Parathyroid adenoma (tissue), 2 donors: ENCODE data around the gene GDE1.

ENCODE experiments used
- H2AFZ ChIP-seq: fragments of 300-600 bp; sonication (generic); one replicate; pipeline ENCODE4 v1.7.0; 2017; ENCODE audit warnings: antibody characterized with exemption, mild to moderate bottlenecking
- H3K27ac ChIP-seq: fragments of 300-600 bp; sonication (generic); one replicate; pipeline ENCODE4 v1.7.0; 2017
- H3K27me3 ChIP-seq: fragments of 300-600 bp; sonication (generic); one replicate; pipeline ENCODE4 v1.7.0; 2017; ENCODE audit warnings: low read length; ENCODE audit not compliant: control insufficient read depth, insufficient read depth
- H3K36me3 ChIP-seq: fragments of 300-600 bp; sonication (generic); one replicate; pipeline ENCODE4 v1.7.0; 2017; ENCODE audit warnings: low read length; ENCODE audit not compliant: control insufficient read depth, insufficient read depth
- H3K4me1 ChIP-seq: fragments of 300-600 bp; sonication (generic); one replicate; pipeline ENCODE4 v1.7.0; 2017; ENCODE audit warnings: control low read depth
- H3K4me2 ChIP-seq: fragments of 300-600 bp; sonication (generic); one replicate; pipeline ENCODE4 v1.7.0; 2017; ENCODE audit warnings: low read length
- H3K4me3 ChIP-seq: fragments of 300-600 bp; sonication (generic); one replicate; pipeline ENCODE4 v1.7.0; 2017; ENCODE audit warnings: low read depth, low read length
- H3K79me2 ChIP-seq: fragments of 300-600 bp; sonication (generic); one replicate; pipeline ENCODE4 v1.7.0; 2017; ENCODE audit warnings: control low read depth
- H3K9ac ChIP-seq: fragments of 300-600 bp; sonication (generic); one replicate; pipeline ENCODE4 v1.7.0; 2017; ENCODE audit warnings: mild to moderate bottlenecking
- H3K9me3 ChIP-seq: fragments of 300-600 bp; sonication (generic); one replicate; pipeline ENCODE4 v1.7.0; 2017; ENCODE audit warnings: low read length; ENCODE audit not compliant: control insufficient read depth
- TF ChIP-seq, protein P1 (sequence below): fragments of 300-600 bp; sonication (generic); IDR thresholded peaks from one replicate; pipeline ENCODE4 v1.7.0; 2017; ENCODE audit warnings: antibody characterized with exemption, mild to moderate bottlenecking
- donor health status: primary hyperparathyroidism.

Gene GDE1

DNA sequence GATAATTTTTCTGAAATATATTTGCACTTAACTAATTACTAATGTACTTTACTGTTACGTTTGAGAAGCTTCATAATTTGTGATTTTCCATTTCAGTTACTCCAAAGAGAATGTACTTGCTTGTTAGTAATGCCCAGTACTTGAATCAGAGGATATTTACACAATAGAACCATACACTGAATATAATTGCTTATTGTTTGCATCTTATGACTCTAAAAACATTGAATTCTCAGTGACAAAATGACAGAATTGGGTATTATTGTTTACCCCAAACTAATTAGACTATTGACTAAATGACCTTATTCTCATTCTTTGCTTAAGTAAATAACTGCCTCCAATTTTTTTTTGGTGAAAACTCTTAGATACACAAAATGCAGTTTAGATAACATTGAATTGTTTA is 10.7 kb upstream of the GDE1 start:
- H3K27me3 ChIP-seq: no peaks in the 10 kb centered on the region
- no peak overlapping the region for H2AFZ ChIP-seq
- no peak overlapping the region for H3K27ac ChIP-seq
- no peak overlapping the region for H3K4me3 ChIP-seq
- H3K36me3 ChIP-seq: no peaks in the 10 kb centered on the region
- no peaks in the 10 kb centered on the region for H3K79me2 ChIP-seq
- H3K9ac ChIP-seq: no peak overlapping the region
- no peaks in the 10 kb centered on the region for H3K4me1 ChIP-seq
- H3K4me2 ChIP-seq: no peak overlapping the region
- TF ChIP-seq, protein P1, sequence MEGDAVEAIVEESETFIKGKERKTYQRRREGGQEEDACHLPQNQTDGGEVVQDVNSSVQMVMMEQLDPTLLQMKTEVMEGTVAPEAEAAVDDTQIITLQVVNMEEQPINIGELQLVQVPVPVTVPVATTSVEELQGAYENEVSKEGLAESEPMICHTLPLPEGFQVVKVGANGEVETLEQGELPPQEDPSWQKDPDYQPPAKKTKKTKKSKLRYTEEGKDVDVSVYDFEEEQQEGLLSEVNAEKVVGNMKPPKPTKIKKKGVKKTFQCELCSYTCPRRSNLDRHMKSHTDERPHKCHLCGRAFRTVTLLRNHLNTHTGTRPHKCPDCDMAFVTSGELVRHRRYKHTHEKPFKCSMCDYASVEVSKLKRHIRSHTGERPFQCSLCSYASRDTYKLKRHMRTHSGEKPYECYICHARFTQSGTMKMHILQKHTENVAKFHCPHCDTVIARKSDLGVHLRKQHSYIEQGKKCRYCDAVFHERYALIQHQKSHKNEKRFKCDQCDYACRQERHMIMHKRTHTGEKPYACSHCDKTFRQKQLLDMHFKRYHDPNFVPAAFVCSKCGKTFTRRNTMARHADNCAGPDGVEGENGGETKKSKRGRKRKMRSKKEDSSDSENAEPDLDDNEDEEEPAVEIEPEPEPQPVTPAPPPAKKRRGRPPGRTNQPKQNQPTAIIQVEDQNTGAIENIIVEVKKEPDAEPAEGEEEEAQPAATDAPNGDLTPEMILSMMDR: no peak
- H3K9me3 ChIP-seq: no peaks in the 10 kb centered on the region

GRCh38 chr16:19528666-19529065 is 6.8 kb upstream of the GDE1 start:
- no peak overlapping the region for H3K27ac ChIP-seq
- no peaks in the 10 kb centered on the region for H3K9me3 ChIP-seq
- TF ChIP-seq, protein P1: no peak
- H3K27me3 ChIP-seq: no peaks in the 10 kb centered on the region
- no peak overlapping the region for H2AFZ ChIP-seq
- H3K36me3 ChIP-seq: no peaks in the 10 kb centered on the region
- H3K4me1 ChIP-seq: no peaks in the 10 kb centered on the region
- no peak overlapping the region for H3K9ac ChIP-seq
- no peak overlapping the region for H3K4me3 ChIP-seq
- H3K4me2 ChIP-seq: no peak overlapping the region
- H3K79me2 ChIP-seq: no peaks in the 10 kb centered on the region

DNA sequence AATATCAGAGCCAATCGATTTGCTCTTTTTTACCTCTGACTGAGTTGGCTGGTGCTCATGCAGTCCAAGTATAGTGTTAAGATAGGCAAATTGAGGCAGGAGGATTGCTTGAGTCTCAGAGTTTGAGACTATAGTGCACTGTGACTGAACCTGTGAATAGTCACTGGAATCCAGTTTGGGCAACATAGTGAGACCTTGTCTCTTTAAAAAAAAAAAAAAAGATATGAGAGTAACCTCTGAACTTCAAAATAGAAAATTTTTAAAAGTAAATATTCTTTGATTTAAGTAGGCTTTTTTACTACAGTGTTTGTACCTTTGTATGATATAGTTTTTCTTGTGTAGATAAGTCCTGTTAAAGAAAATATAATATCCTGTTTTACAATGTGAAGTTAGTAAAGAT is 5.3 kb upstream of the GDE1 start:
- Histone ChIP-seq H3K27me3 (no peaks in the 10 kb centered on the region), H3K4me1 (peaks cover 9% of the 10 kb centered on the region), H3K27ac (no peak overlapping the region), H3K36me3 (no peaks in the 10 kb centered on the region), H3K79me2 (no peaks in the 10 kb centered on the region), H3K9me3 (no peaks in the 10 kb centered on the region), H3K9ac (no peak overlapping the region), H3K4me2 (no peak overlapping the region), H2AFZ (no peak overlapping the region), H3K4me3 (no peak overlapping the region)
- TF ChIP-seq, protein P1: no peak

DNA sequence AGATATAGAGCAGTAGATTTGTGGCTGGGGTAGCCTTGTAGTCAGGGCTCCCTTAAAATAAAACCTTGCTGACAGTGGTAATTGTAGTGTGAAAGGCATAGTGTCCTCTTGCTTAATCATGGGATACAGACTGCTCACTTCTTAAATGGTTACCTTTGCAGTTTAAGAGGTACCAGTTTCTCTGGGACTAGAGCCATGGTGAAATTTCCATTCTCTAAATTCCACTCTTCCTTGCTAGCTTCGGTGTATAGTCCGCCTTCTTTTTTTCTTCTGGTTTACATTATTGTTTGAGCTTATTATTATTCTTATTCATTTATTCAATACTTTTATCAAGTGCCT is 3.5 kb upstream of the GDE1 start:
- no peaks in the 10 kb centered on the region for H3K79me2 ChIP-seq
- peaks cover 10% of the 10 kb centered on the region for H3K4me1 ChIP-seq
- H3K36me3 ChIP-seq: no peaks in the 10 kb centered on the region
- TF ChIP-seq, protein P1: no peak
- no peak overlapping the region for H2AFZ ChIP-seq
- H3K27me3 ChIP-seq: no peaks in the 10 kb centered on the region
- peak overlapping the region; percentile 71 for H3K4me3 ChIP-seq
- no peak overlapping the region for H3K9ac ChIP-seq
- H3K4me2 ChIP-seq: peak overlapping the region; percentile 74
- H3K9me3 ChIP-seq: no peaks in the 10 kb centered on the region
- no peak overlapping the region for H3K27ac ChIP-seq

DNA sequence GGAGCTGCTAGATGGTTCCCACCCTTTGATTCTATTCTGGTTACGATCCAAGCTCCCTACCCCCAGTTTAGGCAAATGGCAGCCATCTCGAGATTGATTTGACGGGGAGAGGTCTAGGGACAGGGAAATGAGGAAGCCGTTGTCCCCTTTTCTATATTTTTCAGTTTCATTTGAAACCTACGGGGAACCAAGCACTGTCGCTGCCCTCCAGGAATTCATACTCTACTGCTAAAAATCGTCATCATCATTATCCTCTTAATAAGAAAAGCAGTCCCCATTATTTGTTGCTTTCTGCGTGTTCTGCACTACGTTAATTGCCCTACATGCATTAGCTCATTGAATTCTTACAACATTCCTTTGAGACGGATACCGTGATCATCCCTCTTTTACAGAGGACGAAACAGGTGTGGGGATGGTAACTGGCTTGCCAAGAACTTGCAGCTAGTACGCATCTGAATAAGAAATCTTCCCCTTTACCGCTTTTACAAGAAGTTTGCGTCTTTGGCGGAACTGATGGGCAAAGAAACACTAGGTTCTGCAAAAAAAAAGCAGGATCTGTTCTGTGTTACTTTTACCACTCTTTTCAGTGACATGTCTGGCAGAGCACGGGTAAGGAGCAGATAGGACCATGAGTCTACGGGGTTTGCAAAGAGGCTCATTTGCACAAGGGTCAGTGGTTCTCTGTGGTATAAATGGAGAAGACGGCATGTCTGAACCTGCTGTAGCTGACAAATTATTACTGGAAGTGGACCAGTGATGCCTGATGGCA is 2.9 kb upstream of the GDE1 start:
- peak overlapping the region; percentile 71 for H3K4me3 ChIP-seq
- peak overlapping the region; percentile 37 for H3K27ac ChIP-seq
- H3K9me3 ChIP-seq: no peaks in the 10 kb centered on the region
- peak overlapping the region; percentile 87 for H2AFZ ChIP-seq
- TF ChIP-seq, protein P1: no peak
- H3K4me1 ChIP-seq: peaks cover 10% of the 10 kb centered on the region
- H3K27me3 ChIP-seq: no peaks in the 10 kb centered on the region
- H3K79me2 ChIP-seq: no peaks in the 10 kb centered on the region
- no peaks in the 10 kb centered on the region for H3K36me3 ChIP-seq
- H3K4me2 ChIP-seq: peak overlapping the region; percentile 74
- H3K9ac ChIP-seq: no peak overlapping the region
